ENCODE data around the gene PSMD2. TPM values are rescaled to one million over a fixed set of nuclear protein-coding genes. Genes with fewer than 3 reads are reported as not detected.

PSMD2 gene
- total and polyA plus RNA-seq, 10 of the 15 experiments (the other 5 are each of a cell fraction or from before 2014, with no cell fraction given) = 103 to 515 (median 197) TPM

GRCh38 chr3:184354121-184354728, 55.2 kb downstream of the PSMD2 start (continued):
- TF ChIP-seq RUNX3 (IDR thresholded peaks at IDR 0.05; ENCODE audit: low read length) = peak; percentile 60
- TF ChIP-seq RELA (IDR thresholded peaks at IDR 0.05; ENCODE audit: borderline replicate concordance, partially characterized antibody) = no peak
- no peak for TF ChIP-seq PBX3 (IDR thresholded peaks at IDR 0.05; ENCODE audit: insufficient replicate concordance, low read depth, low read length)
- TF ChIP-seq TCF3 (IDR thresholded peaks at IDR 0.05; ENCODE audit: borderline replicate concordance, insufficient read depth, low read depth, low read length) = no peak
- TF ChIP-seq CBX5 (IDR thresholded peaks at IDR 0.05; ENCODE audit: low read depth) = no peak
- TF ChIP-seq ZNF274 (IDR thresholded peaks at IDR 0.05; ENCODE audit: insufficient read depth, insufficient read length) = no peak
- TF ChIP-seq TAF1 (IDR thresholded peaks at IDR 0.05; ENCODE audit: borderline replicate concordance, low read depth, low read length) = no peak
- TF ChIP-seq BCLAF1 (IDR thresholded peaks at IDR 0.05) = no peak
- TF ChIP-seq REST (IDR thresholded peaks at IDR 0.05; ENCODE audit: low read depth, low read length) = no peak
- no peak for TF ChIP-seq RELB (IDR thresholded peaks at IDR 0.05; ENCODE audit: low read depth)
- no peak for TF ChIP-seq KDM1A (IDR thresholded peaks at IDR 0.05; ENCODE audit: borderline replicate concordance)
- TF ChIP-seq CHD2 (IDR thresholded peaks at IDR 0.05; ENCODE audit: borderline replicate concordance, low read depth, low read length) = no peak
- TF ChIP-seq MEF2B (IDR thresholded peaks at IDR 0.05; ENCODE audit: partially characterized antibody, poor library complexity, severe bottlenecking) = peak; percentile 19
- TF ChIP-seq HDAC6 (IDR thresholded peaks at IDR 0.05; ENCODE audit: unreplicated experiment) = no peak
- no peak for TF ChIP-seq SP1 (IDR thresholded peaks at IDR 0.05; ENCODE audit: low read depth, low read length)
- no peak for TF ChIP-seq POLR2AphosphoS5 (IDR thresholded peaks at IDR 0.05; ENCODE audit: low read length)
- peak; percentile 55 for TF ChIP-seq YY1 (IDR thresholded peaks at IDR 0.05; ENCODE audit: low read depth, low read length)
- no peak for TF ChIP-seq POU2F2 (IDR thresholded peaks at IDR 0.05; ENCODE audit: borderline replicate concordance, low read depth, low read length)
- peak; percentile 37 to 96 for TF ChIP-seq EGR1 (IDR thresholded peaks at IDR 0.05; ENCODE audit: borderline replicate concordance in 1 of 2, low read depth in 2 of 2, low read length in 2 of 2)
- no peak for TF ChIP-seq SUPT20H (IDR thresholded peaks at IDR 0.05; ENCODE audit: borderline replicate concordance, control insufficient read depth, low read depth, low read length)
- TF ChIP-seq LARP7 (IDR thresholded peaks at IDR 0.05) = 0 out of 2 replicates have a peak, but pooled peaks have one; percentile 44
- TF ChIP-seq IKZF1 (conservative IDR thresholded peaks at IDR 0.05) = no peak

All from GM12878 (cell line).